K562 (cell line): ENCODE results near the gene FCER2. TPM values are rescaled to one million over a fixed set of nuclear protein-coding genes. Genes with fewer than 3 reads are reported as not detected.
A peak's percentile ranks its signal among the peaks of the same experiment; 100 is the strongest.

Experiments
- CEBPG ChIP-seq, 3 experiments: fragments of 200-800 bp in 1 of 3; sonication (Bioruptor generic) in 1 of 3; sonication (generic) in 1 of 3; formaldehyde crosslinking in 1 of 3; IDR thresholded peaks in 2 of 3; conservative IDR thresholded peaks in 1 of 3; 2 replicates each; pipeline versions ENCODE4 v1.6.1 to v1.8.0; 2016 to 2022; ENCODE audit warnings: missing compliant biosample characterization in 2 of 3, missing genetic modification characterization in 2 of 3, mild to moderate bottlenecking in 1 of 3, missing genetic modification reagents in 1 of 3
- HNRNPLL ChIP-seq: fragments of 200-400 bp; formaldehyde crosslinking; IDR thresholded peaks from 2 replicates; pipeline ENCODE4 v1.6.1; 2017; ENCODE audit warnings: low read length, low read depth, mild to moderate bottlenecking; ENCODE audit not compliant: poor library complexity, severe bottlenecking
- PPARD ChIP-seq: fragments of 250-450 bp; sonication (Bioruptor Pico); IDR thresholded peaks from 2 replicates; pipeline ENCODE4 v1.8.0; 2022; ENCODE audit warnings: inconsistent platforms, mild to moderate bottlenecking, moderate library complexity
- TSC22D4 ChIP-seq: fragments of 450-650 bp; IDR thresholded peaks from 2 replicates; pipeline ENCODE4 v1.6.1; 2016; ENCODE audit warnings: missing genetic modification characterization, missing biosample characterization, control low read depth
- polyA plus RNA-seq, 8 experiments: library from polyadenylated mRNA; depleted of rRNA in 4 of 8; stranded (reverse) in 5 of 8; unstranded in 3 of 8; fragments of >200 nt; fragmentation: Nextera tagmentation in 2 of 8; fragmentation: Illumina TruSeq in 1 of 8; extraction: Ambion mirVana in 2 of 8; extraction: Trizol in 1 of 8; gene quantifications; 2 replicates each; pipeline versions ENCODE4 v1.2.1 to v1.2.3, GENCODE V29; 2011 to 2014; ENCODE audit warnings: inconsistent platforms in 1 of 8, missing spikeins in 1 of 8
- total RNA-seq, 7 experiments: library from RNA; depleted of rRNA in 6 of 7; stranded (reverse); fragments of >200 nt in 6 of 7; fragmentation: Illumina TruSeq in 2 of 7; extraction: Trizol in 2 of 7; gene quantifications; 2 replicates each; pipeline versions ENCODE4 v1.2.1 to v1.2.3, GENCODE V29; 2011 to 2021; ENCODE audit warnings: low replicate concordance in 1 of 7
- TF ChIP-seq, protein P1 (sequence below), 2 experiments: fragments of 450-650 bp in 1 of 2; sonication (generic) in 1 of 2; formaldehyde crosslinking in 1 of 2; IDR thresholded peaks; 2 replicates each; pipeline versions ENCODE4 v1.7.1 to v1.9.0; 2016 to 2022; ENCODE audit warnings: inconsistent platforms in 1 of 2, mild to moderate bottlenecking in 1 of 2, missing genetic modification reagents in 1 of 2
- TF ChIP-seq, protein P2 (sequence below): fragments of 250-450 bp; sonication (Bioruptor Pico); IDR thresholded peaks from 2 replicates; pipeline ENCODE4 v1.4.0; 2020; ENCODE audit warnings: mild to moderate bottlenecking, moderate library complexity, borderline replicate concordance
- TF ChIP-seq, protein P3 (sequence below): sonication (generic); formaldehyde crosslinking; IDR thresholded peaks from 2 replicates; pipeline ENCODE4 v1.8.1; 2023; ENCODE audit warnings: mild to moderate bottlenecking, missing genetic modification reagents

The FCER2 gene
- total and polyA plus RNA-seq, 9 of the 15 experiments (the other 6 are each of a cell fraction or from before 2014, with no cell fraction given) = 0.11 TPM; not detected in 8

DNA sequence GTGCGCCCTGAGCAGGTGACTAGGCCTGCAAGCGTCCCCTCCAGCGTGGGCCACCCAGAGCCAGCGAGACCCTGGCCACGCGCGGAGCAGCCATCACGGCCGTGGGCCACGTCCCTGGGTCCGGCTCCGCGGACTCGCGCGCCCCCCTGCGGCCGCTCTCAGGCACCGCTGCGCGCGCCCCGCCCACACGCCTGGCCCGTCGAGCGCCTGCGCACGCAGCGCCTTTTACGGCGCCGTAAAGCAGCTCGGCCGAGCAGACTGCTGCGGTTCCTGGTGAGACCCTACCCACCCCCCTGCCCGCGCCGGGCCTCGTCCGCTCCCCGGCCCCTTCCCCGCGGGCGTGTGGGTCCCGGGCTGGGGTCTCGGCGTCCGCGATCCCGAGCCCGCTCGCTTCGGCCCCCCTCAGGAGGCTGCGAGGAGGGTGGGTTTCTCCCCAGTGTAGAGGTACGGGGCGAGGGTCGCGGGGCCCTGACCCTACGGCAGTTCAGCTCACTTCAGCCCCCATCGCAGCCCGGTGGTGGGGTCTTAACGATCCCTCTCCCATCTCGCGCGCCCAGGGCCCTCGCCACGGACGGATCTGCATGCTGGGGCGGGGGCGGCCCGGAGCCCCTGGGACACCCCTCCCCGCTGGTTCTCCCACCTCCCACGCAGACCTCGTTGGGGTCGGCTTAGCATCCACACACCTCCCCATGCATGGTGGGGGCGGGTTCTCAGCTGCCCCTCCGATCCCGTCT, 21.2 kb downstream of the FCER2 start, which contains the start of gene TRAPPC5 (continued):
- TF ChIP-seq, protein P1, sequence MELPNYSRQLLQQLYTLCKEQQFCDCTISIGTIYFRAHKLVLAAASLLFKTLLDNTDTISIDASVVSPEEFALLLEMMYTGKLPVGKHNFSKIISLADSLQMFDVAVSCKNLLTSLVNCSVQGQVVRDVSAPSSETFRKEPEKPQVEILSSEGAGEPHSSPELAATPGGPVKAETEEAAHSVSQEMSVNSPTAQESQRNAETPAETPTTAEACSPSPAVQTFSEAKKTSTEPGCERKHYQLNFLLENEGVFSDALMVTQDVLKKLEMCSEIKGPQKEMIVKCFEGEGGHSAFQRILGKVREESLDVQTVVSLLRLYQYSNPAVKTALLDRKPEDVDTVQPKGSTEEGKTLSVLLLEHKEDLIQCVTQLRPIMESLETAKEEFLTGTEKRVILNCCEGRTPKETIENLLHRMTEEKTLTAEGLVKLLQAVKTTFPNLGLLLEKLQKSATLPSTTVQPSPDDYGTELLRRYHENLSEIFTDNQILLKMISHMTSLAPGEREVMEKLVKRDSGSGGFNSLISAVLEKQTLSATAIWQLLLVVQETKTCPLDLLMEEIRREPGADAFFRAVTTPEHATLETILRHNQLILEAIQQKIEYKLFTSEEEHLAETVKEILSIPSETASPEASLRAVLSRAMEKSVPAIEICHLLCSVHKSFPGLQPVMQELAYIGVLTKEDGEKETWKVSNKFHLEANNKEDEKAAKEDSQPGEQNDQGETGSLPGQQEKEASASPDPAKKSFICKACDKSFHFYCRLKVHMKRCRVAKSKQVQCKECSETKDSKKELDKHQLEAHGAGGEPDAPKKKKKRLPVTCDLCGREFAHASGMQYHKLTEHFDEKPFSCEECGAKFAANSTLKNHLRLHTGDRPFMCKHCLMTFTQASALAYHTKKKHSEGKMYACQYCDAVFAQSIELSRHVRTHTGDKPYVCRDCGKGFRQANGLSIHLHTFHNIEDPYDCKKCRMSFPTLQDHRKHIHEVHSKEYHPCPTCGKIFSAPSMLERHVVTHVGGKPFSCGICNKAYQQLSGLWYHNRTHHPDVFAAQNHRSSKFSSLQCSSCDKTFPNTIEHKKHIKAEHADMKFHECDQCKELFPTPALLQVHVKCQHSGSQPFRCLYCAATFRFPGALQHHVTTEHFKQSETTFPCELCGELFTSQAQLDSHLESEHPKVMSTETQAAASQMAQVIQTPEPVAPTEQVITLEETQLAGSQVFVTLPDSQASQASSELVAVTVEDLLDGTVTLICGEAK (IDR thresholded peaks at IDR 0.05) = 0 out of 2 replicates have a peak, but pooled peaks have one; percentile 24
- TF ChIP-seq, protein P1 (CRISPR knock-in tag; IDR thresholded peaks at IDR 0.05) = no peak
- TF ChIP-seq PPARD = no peak
- peak; percentile 57 for TF ChIP-seq HNRNPLL
- TF ChIP-seq TSC22D4 (tag) = no peak
- TF ChIP-seq, protein P2, sequence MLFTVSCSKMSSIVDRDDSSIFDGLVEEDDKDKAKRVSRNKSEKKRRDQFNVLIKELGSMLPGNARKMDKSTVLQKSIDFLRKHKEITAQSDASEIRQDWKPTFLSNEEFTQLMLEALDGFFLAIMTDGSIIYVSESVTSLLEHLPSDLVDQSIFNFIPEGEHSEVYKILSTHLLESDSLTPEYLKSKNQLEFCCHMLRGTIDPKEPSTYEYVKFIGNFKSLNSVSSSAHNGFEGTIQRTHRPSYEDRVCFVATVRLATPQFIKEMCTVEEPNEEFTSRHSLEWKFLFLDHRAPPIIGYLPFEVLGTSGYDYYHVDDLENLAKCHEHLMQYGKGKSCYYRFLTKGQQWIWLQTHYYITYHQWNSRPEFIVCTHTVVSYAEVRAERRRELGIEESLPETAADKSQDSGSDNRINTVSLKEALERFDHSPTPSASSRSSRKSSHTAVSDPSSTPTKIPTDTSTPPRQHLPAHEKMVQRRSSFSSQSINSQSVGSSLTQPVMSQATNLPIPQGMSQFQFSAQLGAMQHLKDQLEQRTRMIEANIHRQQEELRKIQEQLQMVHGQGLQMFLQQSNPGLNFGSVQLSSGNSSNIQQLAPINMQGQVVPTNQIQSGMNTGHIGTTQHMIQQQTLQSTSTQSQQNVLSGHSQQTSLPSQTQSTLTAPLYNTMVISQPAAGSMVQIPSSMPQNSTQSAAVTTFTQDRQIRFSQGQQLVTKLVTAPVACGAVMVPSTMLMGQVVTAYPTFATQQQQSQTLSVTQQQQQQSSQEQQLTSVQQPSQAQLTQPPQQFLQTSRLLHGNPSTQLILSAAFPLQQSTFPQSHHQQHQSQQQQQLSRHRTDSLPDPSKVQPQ (CRISPR knock-in tag) = no peak
- no peak for TF ChIP-seq CEBPG (CRISPR knock-in tag; IDR thresholded peaks at IDR 0.05)
- no peak for TF ChIP-seq CEBPG (tag; conservative IDR thresholded peaks at IDR 0.05 in 1 of 2, IDR thresholded peaks at IDR 0.05 in 1 of 2)
- TF ChIP-seq, protein P3, sequence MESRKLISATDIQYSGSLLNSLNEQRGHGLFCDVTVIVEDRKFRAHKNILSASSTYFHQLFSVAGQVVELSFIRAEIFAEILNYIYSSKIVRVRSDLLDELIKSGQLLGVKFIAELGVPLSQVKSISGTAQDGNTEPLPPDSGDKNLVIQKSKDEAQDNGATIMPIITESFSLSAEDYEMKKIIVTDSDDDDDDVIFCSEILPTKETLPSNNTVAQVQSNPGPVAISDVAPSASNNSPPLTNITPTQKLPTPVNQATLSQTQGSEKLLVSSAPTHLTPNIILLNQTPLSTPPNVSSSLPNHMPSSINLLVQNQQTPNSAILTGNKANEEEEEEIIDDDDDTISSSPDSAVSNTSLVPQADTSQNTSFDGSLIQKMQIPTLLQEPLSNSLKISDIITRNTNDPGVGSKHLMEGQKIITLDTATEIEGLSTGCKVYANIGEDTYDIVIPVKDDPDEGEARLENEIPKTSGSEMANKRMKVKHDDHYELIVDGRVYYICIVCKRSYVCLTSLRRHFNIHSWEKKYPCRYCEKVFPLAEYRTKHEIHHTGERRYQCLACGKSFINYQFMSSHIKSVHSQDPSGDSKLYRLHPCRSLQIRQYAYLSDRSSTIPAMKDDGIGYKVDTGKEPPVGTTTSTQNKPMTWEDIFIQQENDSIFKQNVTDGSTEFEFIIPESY (CRISPR knock-in tag) = peak; percentile 76
